Measurements from ENCODE around the gene EFEMP2. TPM values are rescaled to one million over a fixed set of nuclear protein-coding genes. Genes with fewer than 3 reads are reported as not detected.

EFEMP2 gene
- total RNA-seq, 1 donor from 2014 or later, result 131 TPM

DNA sequence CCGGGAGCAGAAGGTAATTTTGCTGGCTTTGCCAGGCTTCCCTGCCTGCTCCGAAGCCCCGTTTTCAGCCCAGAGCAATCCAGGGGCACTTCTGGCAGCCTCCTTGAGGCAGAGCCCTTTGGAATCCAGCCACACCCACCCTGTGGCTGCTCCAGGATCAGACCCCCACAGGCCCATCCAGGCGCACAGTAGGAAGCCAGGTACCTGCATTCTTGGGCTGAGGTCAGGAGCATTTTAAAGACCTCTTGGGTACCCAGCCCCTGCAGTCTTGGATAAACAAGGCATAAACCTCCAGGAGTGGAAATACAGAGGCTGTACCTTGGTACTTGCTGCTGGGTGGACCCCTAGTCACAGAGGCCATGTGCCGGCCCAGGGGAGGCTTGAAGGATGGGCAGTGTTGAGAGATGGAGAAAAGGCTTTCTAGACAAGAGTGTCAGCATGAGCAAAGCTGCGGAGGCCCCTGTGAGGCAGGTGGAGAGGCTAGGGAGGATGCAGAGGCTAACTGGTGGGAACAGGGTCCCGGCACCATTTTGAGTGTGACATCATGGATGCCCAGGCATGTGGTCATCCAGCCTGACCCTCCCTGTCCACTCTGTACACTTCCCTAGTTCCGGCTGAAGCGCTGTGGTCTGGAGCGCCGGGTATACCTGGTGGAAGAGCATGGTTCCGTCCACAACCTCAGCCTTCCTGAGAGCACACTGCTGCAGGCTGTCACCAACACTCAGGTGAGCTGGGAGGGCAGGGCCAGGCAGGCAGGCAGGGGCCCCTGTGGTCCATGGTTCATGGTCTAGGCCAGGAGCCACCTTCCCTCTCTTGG is 8.5 kb downstream of the EFEMP2 start:
- H3K36me3 Mint-ChIP-seq (ENCODE audit: unreplicated experiment), result peaks cover 17% of the 10 kb centered on the region
- H3K27ac Mint-ChIP-seq (ENCODE audit: unreplicated experiment), result peak overlapping the region; percentile 10
- no peaks in the 10 kb centered on the region for H3K27me3 Mint-ChIP-seq (ENCODE audit: unreplicated experiment)
- H3K9me3 Mint-ChIP-seq (ENCODE audit: unreplicated experiment), result no peaks in the 10 kb centered on the region
- H3K4me1 Mint-ChIP-seq (ENCODE audit: unreplicated experiment), result peaks cover 33% of the 10 kb centered on the region
- H3K4me3 Mint-ChIP-seq (ENCODE audit: unreplicated experiment), result no peak overlapping the region
- DNase-seq (ENCODE audit: extremely low spot score, unreplicated experiment), result no peak
- TF ChIP-seq, protein P1, sequence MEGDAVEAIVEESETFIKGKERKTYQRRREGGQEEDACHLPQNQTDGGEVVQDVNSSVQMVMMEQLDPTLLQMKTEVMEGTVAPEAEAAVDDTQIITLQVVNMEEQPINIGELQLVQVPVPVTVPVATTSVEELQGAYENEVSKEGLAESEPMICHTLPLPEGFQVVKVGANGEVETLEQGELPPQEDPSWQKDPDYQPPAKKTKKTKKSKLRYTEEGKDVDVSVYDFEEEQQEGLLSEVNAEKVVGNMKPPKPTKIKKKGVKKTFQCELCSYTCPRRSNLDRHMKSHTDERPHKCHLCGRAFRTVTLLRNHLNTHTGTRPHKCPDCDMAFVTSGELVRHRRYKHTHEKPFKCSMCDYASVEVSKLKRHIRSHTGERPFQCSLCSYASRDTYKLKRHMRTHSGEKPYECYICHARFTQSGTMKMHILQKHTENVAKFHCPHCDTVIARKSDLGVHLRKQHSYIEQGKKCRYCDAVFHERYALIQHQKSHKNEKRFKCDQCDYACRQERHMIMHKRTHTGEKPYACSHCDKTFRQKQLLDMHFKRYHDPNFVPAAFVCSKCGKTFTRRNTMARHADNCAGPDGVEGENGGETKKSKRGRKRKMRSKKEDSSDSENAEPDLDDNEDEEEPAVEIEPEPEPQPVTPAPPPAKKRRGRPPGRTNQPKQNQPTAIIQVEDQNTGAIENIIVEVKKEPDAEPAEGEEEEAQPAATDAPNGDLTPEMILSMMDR (IDR thresholded peaks at IDR 0.05), result no peak

DNA sequence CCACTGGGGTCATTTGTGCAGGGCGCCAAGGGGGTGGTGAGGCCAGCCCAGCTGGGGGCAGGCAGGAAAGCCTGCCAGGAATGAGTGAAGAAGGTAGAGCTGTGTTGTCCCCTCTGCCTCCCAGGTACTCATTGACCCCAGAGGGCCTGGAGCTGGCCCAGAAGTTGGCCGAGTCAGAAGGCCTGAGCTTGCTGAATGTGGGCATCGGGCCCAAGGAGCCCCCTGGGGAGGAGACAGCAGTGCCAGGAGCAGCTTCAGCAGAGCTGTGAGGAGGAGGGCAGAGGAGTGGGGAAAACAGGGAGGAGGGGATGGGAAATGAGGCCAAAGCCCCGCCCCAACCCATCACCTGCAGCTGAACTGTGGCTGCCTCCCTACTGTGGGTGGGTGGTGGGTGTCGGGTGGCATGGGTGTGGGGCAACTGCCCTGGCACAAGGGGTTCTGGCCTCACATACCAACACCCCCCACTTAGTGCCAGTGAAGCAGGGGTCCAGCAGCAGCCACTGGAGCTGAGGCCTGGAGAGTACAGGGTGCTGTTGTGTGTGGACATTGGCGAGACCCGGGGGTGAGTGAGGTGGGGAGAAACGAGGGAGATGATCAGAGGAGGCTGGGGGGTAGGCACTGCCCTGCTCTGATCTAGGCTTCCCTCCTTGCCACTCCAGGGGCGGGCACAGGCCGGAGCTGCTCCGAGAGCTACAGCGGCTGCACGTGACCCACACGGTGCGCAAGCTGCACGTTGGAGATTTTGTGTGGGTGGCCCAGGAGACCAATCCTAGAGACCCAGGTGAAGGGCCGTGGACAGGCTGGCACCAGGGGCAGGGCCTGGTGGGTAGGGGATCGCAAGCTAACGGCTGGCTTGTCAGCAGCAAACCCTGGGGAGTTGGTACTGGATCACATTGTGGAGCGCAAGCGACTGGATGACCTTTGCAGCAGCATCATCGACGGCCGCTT is 9.4 kb downstream of the EFEMP2 start:
- peak overlapping the region; percentile 43 for H3K4me3 Mint-ChIP-seq (ENCODE audit: unreplicated experiment)
- no peaks in the 10 kb centered on the region for H3K9me3 Mint-ChIP-seq (ENCODE audit: unreplicated experiment)
- no peak for DNase-seq (ENCODE audit: extremely low spot score, unreplicated experiment)
- H3K4me1 Mint-ChIP-seq (ENCODE audit: unreplicated experiment), result peaks cover 39% of the 10 kb centered on the region
- TF ChIP-seq, protein P1 (IDR thresholded peaks at IDR 0.05), result no peak
- H3K27ac Mint-ChIP-seq (ENCODE audit: unreplicated experiment), result peak overlapping the region; percentile 60
- no peaks in the 10 kb centered on the region for H3K27me3 Mint-ChIP-seq (ENCODE audit: unreplicated experiment)
- H3K36me3 Mint-ChIP-seq (ENCODE audit: unreplicated experiment), result peaks cover 17% of the 10 kb centered on the region

DNA sequence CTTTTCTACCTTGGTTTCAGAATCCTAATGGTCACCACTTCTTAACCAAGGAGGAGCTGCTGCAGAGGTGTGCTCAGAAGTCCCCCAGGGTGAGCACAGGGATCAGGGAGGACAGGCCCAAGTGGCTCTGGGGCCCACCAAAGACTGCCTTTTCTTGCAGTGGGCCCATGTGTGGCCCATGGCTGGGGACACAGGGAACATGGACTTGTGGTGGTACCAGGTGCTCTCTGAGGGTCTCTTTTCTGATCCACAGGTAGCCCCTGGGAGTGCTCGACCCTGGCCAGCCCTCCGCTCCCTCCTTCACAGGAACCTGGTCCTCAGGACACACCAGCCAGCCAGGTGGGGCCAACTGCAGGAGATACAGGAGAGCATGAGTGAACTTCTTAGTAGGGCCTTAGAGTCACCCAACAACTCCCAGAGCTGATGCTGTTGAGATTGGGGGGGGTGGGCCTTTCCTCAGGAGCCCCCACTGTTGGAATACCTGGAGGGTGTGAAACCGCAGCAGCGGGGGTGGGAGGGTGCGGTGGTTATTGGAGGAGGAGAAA is 10.3 kb downstream of the EFEMP2 start:
- H3K4me1 Mint-ChIP-seq (ENCODE audit: unreplicated experiment), result peaks cover 37% of the 10 kb centered on the region
- TF ChIP-seq, protein P1 (IDR thresholded peaks at IDR 0.05), result no peak
- DNase-seq (ENCODE audit: extremely low spot score, unreplicated experiment), result no peak
- H3K4me3 Mint-ChIP-seq (ENCODE audit: unreplicated experiment), result peak overlapping the region; percentile 89
- H3K27ac Mint-ChIP-seq (ENCODE audit: unreplicated experiment), result peak overlapping the region; percentile 60
- H3K9me3 Mint-ChIP-seq (ENCODE audit: unreplicated experiment), result no peaks in the 10 kb centered on the region
- no peaks in the 10 kb centered on the region for H3K27me3 Mint-ChIP-seq (ENCODE audit: unreplicated experiment)
- H3K36me3 Mint-ChIP-seq (ENCODE audit: unreplicated experiment), result peaks cover 17% of the 10 kb centered on the region

DNA sequence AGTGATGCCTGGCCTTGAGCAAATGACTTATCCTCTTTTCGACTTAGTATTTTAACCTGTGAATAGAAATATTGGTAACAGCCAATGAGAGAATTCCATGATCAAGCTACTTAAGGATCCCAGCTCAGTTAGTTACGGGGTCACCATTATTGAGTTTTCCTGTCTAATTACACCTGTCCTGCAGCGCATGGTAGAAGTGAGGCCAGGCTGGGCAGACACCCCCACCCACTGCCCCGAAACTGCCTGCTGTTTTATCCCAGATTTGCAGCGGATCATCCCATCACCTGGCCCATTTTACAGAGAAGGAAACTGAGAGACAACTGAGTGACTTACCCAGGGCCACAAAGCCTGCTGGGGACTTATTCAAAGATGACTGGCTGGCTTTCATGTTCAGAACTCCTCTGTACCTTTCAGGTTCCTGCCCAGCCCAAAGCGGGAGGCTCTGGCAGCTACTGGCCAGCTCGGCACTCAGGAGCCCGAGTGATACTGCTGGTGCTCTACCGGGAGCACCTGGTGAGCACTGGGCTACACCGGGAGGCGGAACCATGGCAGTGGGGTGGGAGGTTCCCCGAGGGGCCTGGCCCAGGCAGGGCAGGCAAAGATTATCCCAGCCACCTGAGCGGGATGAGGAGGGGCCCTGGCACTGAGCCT is 10.9 kb downstream of the EFEMP2 start:
- H3K4me3 Mint-ChIP-seq (ENCODE audit: unreplicated experiment), result peak overlapping the region; percentile 89
- H3K27me3 Mint-ChIP-seq (ENCODE audit: unreplicated experiment), result no peaks in the 10 kb centered on the region
- no peaks in the 10 kb centered on the region for H3K9me3 Mint-ChIP-seq (ENCODE audit: unreplicated experiment)
- TF ChIP-seq, protein P1 (IDR thresholded peaks at IDR 0.05), result no peak
- peaks cover 16% of the 10 kb centered on the region for H3K36me3 Mint-ChIP-seq (ENCODE audit: unreplicated experiment)
- peaks cover 37% of the 10 kb centered on the region for H3K4me1 Mint-ChIP-seq (ENCODE audit: unreplicated experiment)
- DNase-seq (ENCODE audit: extremely low spot score, unreplicated experiment), result no peak
- peak overlapping the region; percentile 97 for H3K27ac Mint-ChIP-seq (ENCODE audit: unreplicated experiment)

Measured in osteocyte (in vitro differentiated cells).